Kidney (tissue), 14 donors: ENCODE data around the gene MEFV. TPM values are rescaled to one million over a fixed set of nuclear protein-coding genes. Genes with fewer than 3 reads are reported as not detected.

Source experiments
- DNase-seq, 5 donors: peaks; one replicate each; pipeline ENCODE4 v3.0.0-alpha.2; 2013 to 2020
- FAIRE-seq: peaks from 2 replicates; lab custom pipeline; 2012; peaks lifted over from hg19 to GRCh38; lab: Jason Lieb, UNC
- H3K27ac ChIP-seq, 2 donors: one replicate each; pipeline ENCODE4 v1.7.0; 2013; ENCODE audit warnings: low read depth in 2 of 2, low read length in 2 of 2, inconsistent platforms in 1 of 2
- H3K27me3 ChIP-seq: one replicate; pipeline ENCODE4 v1.7.1; 2013; ENCODE audit warnings: low read length, inconsistent platforms; ENCODE audit not compliant: control insufficient read depth, insufficient read depth
- H3K36me3 ChIP-seq, 3 donors: one replicate each; pipeline versions ENCODE4 v1.7.0 to v1.7.1; 2013; ENCODE audit warnings: low read length in 3 of 3, control low read depth in 1 of 3, inconsistent platforms in 1 of 3; ENCODE audit not compliant: insufficient read depth in 3 of 3, control insufficient read depth in 2 of 3
- H3K4me1 ChIP-seq, 3 donors: one replicate each; pipeline versions ENCODE4 v1.7.0 to v1.7.1; 2013; ENCODE audit warnings: low read length in 3 of 3, inconsistent platforms in 1 of 3, low read depth in 1 of 3; ENCODE audit not compliant: control insufficient read depth in 2 of 3, insufficient read depth in 2 of 3
- H3K4me3 ChIP-seq, 3 donors: one replicate each; pipeline versions ENCODE4 v1.7.0 to v1.8.1; 2013; ENCODE audit warnings: low read length in 3 of 3, control low read depth in 1 of 3, inconsistent platforms in 1 of 3
- H3K9ac ChIP-seq, 3 donors: one replicate each; pipeline versions ENCODE4 v1.7.0 to v1.7.1; 2013; ENCODE audit warnings: low read length in 3 of 3, control low read depth in 1 of 3, inconsistent platforms in 1 of 3
- H3K9me3 ChIP-seq, 3 donors: one replicate each; pipeline versions ENCODE4 v1.7.0 to v1.7.1; 2013; ENCODE audit warnings: low read length in 3 of 3, control low read depth in 1 of 3, inconsistent platforms in 1 of 3; ENCODE audit not compliant: control insufficient read depth in 2 of 3, insufficient read depth in 1 of 3
- intact Hi-C: fragments of 100-400 bp; cut with DNase I; formaldehyde crosslinking; loops from one replicate; pipeline ENCODE4 v1.11.1; 2022
- polyA plus RNA-seq: library from polyadenylated mRNA; stranded (reverse); fragments of 350-450 nt; fragmentation: Illumina TruSeq; extraction: RNeasy Lipid Tissue Mini Kit (QIAGEN cat#74804); gene quantifications from one replicate; pipeline ENCODE4 v1.2.3, GENCODE V29; 2014; ENCODE audit warnings: low read depth, low replicate concordance; ENCODE audit not compliant: insufficient read depth
- total RNA-seq: library from RNA; stranded (reverse); fragmentation: NEBNext Ultra II Directional; extraction: Animal tissue kit (Norgen Biotek cat#: 25700); gene quantifications from one replicate; pipeline ENCODE4 v1.2.1, GENCODE V29; 2021
- TF ChIP-seq, protein P1 (sequence below): IDR thresholded peaks from 3 replicates; pipeline ENCODE4 v1.5.1; 2012; ENCODE audit warnings: mild to moderate bottlenecking, moderate library complexity, borderline replicate concordance; ENCODE audit not compliant: insufficient read depth; ENCODE audit errors: extremely low read depth
- donor health status: control.
- donor health status: control.
- donor health status: control.
- donor health status: control.
- donor health status: control.
- donor health status: DM: yes; HTN: yes; CAD: no.
- donor health status: Normal renal cell carcinoma (clear cell type).

MEFV gene
- total and polyA plus RNA-seq, 2 donors from 2014 or later, result 4.1 TPM; not detected in 1

- no peak overlapping the region for H3K4me3 ChIP-seq
- no peak overlapping the region for H3K27ac ChIP-seq
- H3K27me3 ChIP-seq, result no peaks in the 10 kb centered on the region
- no peaks in the 10 kb centered on the region for H3K9me3 ChIP-seq
- DNase-seq (no peak), FAIRE-seq (no peak)
- peaks cover 0 to 4% (median 0%) of the 10 kb centered on the region in 3 donors for H3K4me1 ChIP-seq
- H3K36me3 ChIP-seq, result no peaks in the 10 kb centered on the region
- TF ChIP-seq, protein P1, sequence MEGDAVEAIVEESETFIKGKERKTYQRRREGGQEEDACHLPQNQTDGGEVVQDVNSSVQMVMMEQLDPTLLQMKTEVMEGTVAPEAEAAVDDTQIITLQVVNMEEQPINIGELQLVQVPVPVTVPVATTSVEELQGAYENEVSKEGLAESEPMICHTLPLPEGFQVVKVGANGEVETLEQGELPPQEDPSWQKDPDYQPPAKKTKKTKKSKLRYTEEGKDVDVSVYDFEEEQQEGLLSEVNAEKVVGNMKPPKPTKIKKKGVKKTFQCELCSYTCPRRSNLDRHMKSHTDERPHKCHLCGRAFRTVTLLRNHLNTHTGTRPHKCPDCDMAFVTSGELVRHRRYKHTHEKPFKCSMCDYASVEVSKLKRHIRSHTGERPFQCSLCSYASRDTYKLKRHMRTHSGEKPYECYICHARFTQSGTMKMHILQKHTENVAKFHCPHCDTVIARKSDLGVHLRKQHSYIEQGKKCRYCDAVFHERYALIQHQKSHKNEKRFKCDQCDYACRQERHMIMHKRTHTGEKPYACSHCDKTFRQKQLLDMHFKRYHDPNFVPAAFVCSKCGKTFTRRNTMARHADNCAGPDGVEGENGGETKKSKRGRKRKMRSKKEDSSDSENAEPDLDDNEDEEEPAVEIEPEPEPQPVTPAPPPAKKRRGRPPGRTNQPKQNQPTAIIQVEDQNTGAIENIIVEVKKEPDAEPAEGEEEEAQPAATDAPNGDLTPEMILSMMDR, result no peak
- H3K9ac ChIP-seq, result no peak overlapping the region
- intact Hi-C loops, result no loop called here
Measured at GRCh38 chr16:3262517-3262916, 6.1 kb upstream of the MEFV start.

- no peaks in the 10 kb centered on the region for H3K36me3 ChIP-seq
- no peak for FAIRE-seq
- intact Hi-C loops, result no loop called here
- no peaks in the 10 kb centered on the region for H3K9me3 ChIP-seq
- no peak overlapping the region for H3K9ac ChIP-seq
- H3K4me1 ChIP-seq, result peaks cover 0 to 3% (median 0%) of the 10 kb centered on the region in 3 donors
- no peak overlapping the region for H3K27ac ChIP-seq
- no peaks in the 10 kb centered on the region for H3K27me3 ChIP-seq
- TF ChIP-seq, protein P1, result no peak
- H3K4me3 ChIP-seq, result no peak overlapping the region
- DNase-seq, result peak in 1 of 5 donors; percentile 15
Measured at GRCh38 chr16:3259836-3260235, 3.4 kb upstream of the MEFV start.

GRCh38 chr16:3256866-3257465 lies 533 bp upstream of the MEFV start:
- Histone ChIP-seq H3K4me1 (no peaks in the 10 kb centered on the region), H3K9ac (no peak overlapping the region), H3K27me3 (no peaks in the 10 kb centered on the region), H3K27ac (no peak overlapping the region), H3K4me3 (no peak overlapping the region), H3K9me3 (no peaks in the 10 kb centered on the region), H3K36me3 (no peaks in the 10 kb centered on the region)
- intact Hi-C loops, result no loop called here
- DNase-seq (peak in 1 of 5 donors; percentile 55), FAIRE-seq (no peak)
- TF ChIP-seq, protein P1, result no peak

GRCh38 chr16:3254309-3254708 lies 2.1 kb downstream of the MEFV start:
- no peaks in the 10 kb centered on the region for H3K36me3 ChIP-seq
- FAIRE-seq (no peak), DNase-seq (no peak)
- no peaks in the 10 kb centered on the region for H3K27me3 ChIP-seq
- H3K9me3 ChIP-seq, result no peaks in the 10 kb centered on the region
- no peak overlapping the region for H3K9ac ChIP-seq
- TF ChIP-seq, protein P1, result no peak
- intact Hi-C loops, result no loop called here
- H3K27ac ChIP-seq, result no peak overlapping the region
- H3K4me1 ChIP-seq, result no peaks in the 10 kb centered on the region
- H3K4me3 ChIP-seq, result no peak overlapping the region
